Adipocyte (in vitro differentiated cells): ENCODE measurements around the gene SPPL2C.
A peak's percentile ranks its signal among the peaks of the same experiment; 100 is the strongest.

Source experiments
- DNase-seq: peaks from one replicate; pipeline ENCODE4 v3.0.0-alpha.2; 2015; ENCODE audit warnings: low read depth
- H3K27me3 ChIP-seq: replicated peaks from 2 replicates; pipeline ENCODE4 v1.7.0; 2013; ENCODE audit warnings: mild to moderate bottlenecking, low read length, moderate library complexity; ENCODE audit not compliant: control insufficient read depth, insufficient read depth
- H3K36me3 ChIP-seq: 2 replicates; pipeline ENCODE4 v1.7.0; 2013; ENCODE audit warnings: low read length, mild to moderate bottlenecking, moderate library complexity; ENCODE audit not compliant: control insufficient read depth, insufficient read depth, severe bottlenecking
- H3K4me1 ChIP-seq: 2 replicates; pipeline ENCODE4 v1.7.0; 2013; ENCODE audit warnings: mild to moderate bottlenecking, low read length, moderate library complexity; ENCODE audit not compliant: control insufficient read depth, insufficient read depth
- H3K4me3 ChIP-seq: 2 replicates; pipeline ENCODE4 v1.7.0; 2013; ENCODE audit warnings: mild to moderate bottlenecking, low read length, moderate library complexity
- H3K9ac ChIP-seq: 2 replicates; pipeline ENCODE4 v1.7.0; 2013; ENCODE audit warnings: mild to moderate bottlenecking, low read length, moderate library complexity
- H3K9me3 ChIP-seq: 2 replicates; pipeline ENCODE4 v1.7.0; 2013; ENCODE audit warnings: mild to moderate bottlenecking, low read length, moderate library complexity; ENCODE audit not compliant: control insufficient read depth

Gene SPPL2C

DNA sequence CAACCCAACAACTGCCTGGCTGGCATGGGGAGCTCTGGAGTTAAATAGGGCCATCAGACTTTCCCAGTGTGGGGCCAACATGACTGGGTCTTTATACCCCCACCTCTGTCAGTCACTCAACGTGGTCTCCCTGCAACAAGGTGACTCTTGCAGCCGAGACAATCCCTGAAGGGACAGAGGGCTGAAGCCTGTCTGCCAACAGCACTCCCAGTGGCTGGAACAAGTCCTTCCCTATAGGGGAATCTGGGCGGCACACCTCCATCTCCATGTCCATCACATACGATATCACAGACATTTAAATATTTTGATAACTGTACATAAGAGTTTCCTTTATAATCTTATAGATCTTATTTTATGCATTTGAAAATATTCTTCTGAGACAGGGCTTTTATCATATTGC is 44.9 kb downstream of the SPPL2C start:
- H3K4me1 ChIP-seq, result no peaks in the 10 kb centered on the region
- peaks cover 5% of the 10 kb centered on the region for H3K9me3 ChIP-seq
- H3K4me3 ChIP-seq, result no peak overlapping the region
- no peaks in the 10 kb centered on the region for H3K36me3 ChIP-seq
- H3K27me3 ChIP-seq, result peaks cover 26% of the 10 kb centered on the region
- DNase-seq, result no peak
- no peak overlapping the region for H3K9ac ChIP-seq

DNA sequence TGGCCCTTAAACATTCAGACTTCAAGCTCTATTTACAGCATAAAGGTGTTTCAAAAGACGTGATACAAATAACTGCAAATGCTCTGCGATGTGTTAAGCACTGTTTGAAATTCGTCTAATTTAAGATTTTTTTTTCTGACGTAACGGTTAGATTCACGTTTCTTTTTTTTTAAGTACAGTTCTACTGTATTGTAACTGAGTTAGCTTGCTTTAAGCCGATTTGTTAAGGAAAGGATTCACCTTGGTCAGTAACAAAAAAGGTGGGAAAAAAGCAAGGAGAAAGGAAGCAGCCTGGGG is 49.0 kb downstream of the SPPL2C start:
- no peak for DNase-seq
- peaks cover 42% of the 10 kb centered on the region for H3K27me3 ChIP-seq

DNA sequence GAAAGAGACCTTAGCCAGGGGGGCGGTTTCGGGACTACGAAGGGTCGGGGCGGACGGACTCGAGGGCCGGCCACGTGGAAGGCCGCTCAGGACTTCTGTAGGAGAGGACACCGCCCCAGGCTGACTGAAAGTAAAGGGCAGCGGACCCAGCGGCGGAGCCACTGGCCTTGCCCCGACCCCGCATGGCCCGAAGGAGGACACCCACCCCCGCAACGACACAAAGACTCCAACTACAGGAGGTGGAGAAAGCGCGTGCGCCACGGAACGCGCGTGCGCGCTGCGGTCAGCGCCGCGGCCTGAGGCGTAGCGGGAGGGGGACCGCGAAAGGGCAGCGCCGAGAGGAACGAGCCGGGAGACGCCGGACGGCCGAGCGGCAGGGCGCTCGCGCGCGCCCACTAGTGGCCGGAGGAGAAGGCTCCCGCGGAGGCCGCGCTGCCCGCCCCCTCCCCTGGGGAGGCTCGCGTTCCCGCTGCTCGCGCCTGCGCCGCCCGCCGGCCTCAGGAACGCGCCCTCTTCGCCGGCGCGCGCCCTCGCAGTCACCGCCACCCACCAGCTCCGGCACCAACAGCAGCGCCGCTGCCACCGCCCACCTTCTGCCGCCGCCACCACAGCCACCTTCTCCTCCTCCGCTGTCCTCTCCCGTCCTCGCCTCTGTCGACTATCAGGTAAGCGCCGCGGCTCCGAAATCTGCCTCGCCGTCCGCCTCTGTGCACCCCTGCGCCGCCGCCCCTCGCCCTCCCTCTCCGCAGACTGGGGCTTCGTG is 49.5 kb downstream of the SPPL2C start, which contains the start of gene MAPT:
Gene MAPT (plus strand): TSS at position 533 of the 763 bp plus-strand sequence. CDS start 67,784 bp downstream, outside the sequence.
- no peaks in the 10 kb centered on the region for H3K4me1 ChIP-seq
- no peaks in the 10 kb centered on the region for H3K36me3 ChIP-seq
- H3K9me3 ChIP-seq, result no peaks in the 10 kb centered on the region
- peaks cover 43% of the 10 kb centered on the region for H3K27me3 ChIP-seq
- H3K9ac ChIP-seq, result peak within 1 kb of the TSS; percentile 82
- peak; percentile 96 for DNase-seq
- H3K4me3 ChIP-seq, result peak within 1 kb of the TSS; percentile 82

More for the DNA sequence above, 49.0 kb downstream of the SPPL2C start:
- Histone ChIP-seq H3K9me3 (no peaks in the 10 kb centered on the region), H3K4me3 (peak overlapping the region; percentile 82), H3K4me1 (no peaks in the 10 kb centered on the region), H3K36me3 (no peaks in the 10 kb centered on the region), H3K9ac (peak overlapping the region; percentile 82)

GRCh38 chr17:45895304-45895968 is 50.8 kb downstream of the SPPL2C start:
- Histone ChIP-seq H3K4me1 (no peaks in the 10 kb centered on the region), H3K9me3 (no peaks in the 10 kb centered on the region), H3K9ac (no peak overlapping the region), H3K36me3 (no peaks in the 10 kb centered on the region), H3K4me3 (peak overlapping the region; percentile 82), H3K27me3 (peaks cover 46% of the 10 kb centered on the region)
- peak; percentile 46 for DNase-seq

GRCh38 chr17:45895969-45896785 is 51.5 kb downstream of the SPPL2C start:
- peak; percentile 4 for DNase-seq
- H3K4me3 ChIP-seq, result no peak overlapping the region

More at GRCh38 chr17:45895969-45896785, 51.5 kb downstream of the SPPL2C start:
- H3K9me3 ChIP-seq, result no peaks in the 10 kb centered on the region
- H3K27me3 ChIP-seq, result peaks cover 47% of the 10 kb centered on the region
- H3K4me1 ChIP-seq, result no peaks in the 10 kb centered on the region
- H3K36me3 ChIP-seq, result no peaks in the 10 kb centered on the region
- no peak overlapping the region for H3K9ac ChIP-seq
